NCI-H146 (cell line): ENCODE measurements around the gene GNAZ.

ENCODE experiments used
- DNase-seq: peaks from one replicate; lab custom pipeline; 2025; lab: John Stamatoyannopoulos, UW

Gene GNAZ

GRCh38 chr22:23155143-23155542 lies 84.8 kb downstream of the GNAZ start:
- no peak for DNase-seq

- DNase-seq = no peak
Observed at GRCh38 chr22:23155831-23156230, 85.5 kb downstream of the GNAZ start.

GRCh38 chr22:23156286-23156685 lies 86.0 kb downstream of the GNAZ start:
- DNase-seq = no peak

- no peak for DNase-seq
Observed at GRCh38 chr22:23157560-23158515, 87.5 kb downstream of the GNAZ start.

GRCh38 chr22:23158516-23159290 lies 88.4 kb downstream of the GNAZ start:
- DNase-seq = peak; percentile 87

GRCh38 chr22:23159291-23159630 lies 88.9 kb downstream of the GNAZ start:
- no peak for DNase-seq

GRCh38 chr22:23161029-23161428 lies 90.7 kb downstream of the GNAZ start:
- no peak for DNase-seq

- DNase-seq = no peak
Observed at GRCh38 chr22:23161574-23161973, 91.3 kb downstream of the GNAZ start.

GRCh38 chr22:23163665-23164064 lies 93.3 kb downstream of the GNAZ start:
- no peak for DNase-seq

GRCh38 chr22:23164091-23164490 lies 93.8 kb downstream of the GNAZ start:
- DNase-seq = no peak

- no peak for DNase-seq
Observed at GRCh38 chr22:23166042-23166831, 95.9 kb downstream of the GNAZ start.

- DNase-seq = no peak
Observed at GRCh38 chr22:23166841-23167616, 96.7 kb downstream of the GNAZ start.

- no peak for DNase-seq
Observed at GRCh38 chr22:23168391-23169042, 98.2 kb downstream of the GNAZ start.

- DNase-seq = no peak
Observed at GRCh38 chr22:23169043-23169406, 98.7 kb downstream of the GNAZ start.
